ENCODE results near the gene LYPLAL1. TPM values are rescaled to one million over a fixed set of nuclear protein-coding genes. Genes with fewer than 3 reads are reported as not detected.

LYPLAL1 gene
- total and polyA plus RNA-seq, 2 of the 8 experiments (the other 6 are each of a cell fraction or from before 2014, with no cell fraction given) = 6.3 to 23.8 TPM

DNA sequence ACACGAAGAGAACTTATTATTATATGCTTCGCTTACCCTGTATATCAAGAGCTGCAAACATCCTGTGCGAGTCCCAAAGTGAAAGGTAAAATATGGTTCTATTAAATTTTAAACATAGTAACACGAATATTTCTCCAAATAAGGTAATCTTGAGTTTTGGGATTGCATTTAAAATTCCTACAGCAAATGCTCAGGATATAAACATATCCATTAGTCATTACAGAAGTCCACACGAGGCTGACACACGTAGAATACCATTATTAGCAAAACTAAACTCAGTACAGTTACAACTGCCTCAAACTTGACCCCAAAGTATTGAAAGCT, 282 bp upstream of the LYPLAL1 start:
- Histone ChIP-seq H3K23me2 (ENCODE audit: low read depth, low read length) (peaks cover 3% of the 10 kb centered on the region; the same call in 1 of the 2 replicates), H4K5ac (ENCODE audit: insufficient read length, low read depth, low read length) (peak overlapping the region; percentile 37), H3K56ac (replicated peaks; ENCODE audit: insufficient read length, low read depth, low read length) (no peak overlapping the region), H3K79me2 (ENCODE audit: control insufficient read depth in 1 of 2, insufficient read depth in 2 of 2, low read length in 2 of 2) (peaks cover 0 to 15% of the 10 kb centered on the region in 2 experiments; a peak in 1 of 4 replicates), H3K27me3 (replicated peaks in 1 of 4; ENCODE audit: control insufficient read depth in 3 of 4, extremely low read depth in 1 of 4, insufficient read depth in 3 of 4, low read length in 3 of 4) (no peaks in the 10 kb centered on the region), H3K23ac (ENCODE audit: insufficient read length) (no peak overlapping the region), H3K4me3 (ENCODE audit: extremely low read depth in 1 of 4, insufficient read depth in 2 of 4, low read depth in 3 of 4, low read length in 4 of 4) (peak overlapping the region; percentile 80 to 89 (median 85); a peak in 6 of 8 replicates), H2BK12ac (ENCODE audit: low read depth, low read length) (no peak overlapping the region), H3K4ac (replicated peaks; ENCODE audit: insufficient read length, low read depth, low read length) (no peak overlapping the region), H2BK5ac (ENCODE audit: low read depth, low read length) (no peak overlapping the region), H3K36me3 (ENCODE audit: control insufficient read depth in 2 of 4, insufficient read depth in 4 of 4, low read length in 3 of 4) (no peaks in the 10 kb centered on the region; a peak in 1 of 8 replicates), H3K4me2 (ENCODE audit: insufficient read depth in 1 of 2, low read depth in 2 of 2, low read length in 2 of 2) (peak overlapping the region; percentile 87 to 89; a peak in 2 of 4 replicates), H3K79me1 (ENCODE audit: low read depth, low read length) (no peaks in the 10 kb centered on the region), H3K14ac (ENCODE audit: insufficient read length) (no peak overlapping the region), H3K9me3 (ENCODE audit: insufficient read depth in 2 of 2, low read depth in 1 of 2, low read length in 1 of 2) (no peaks in the 10 kb centered on the region), H4K8ac (ENCODE audit: extremely low read depth, insufficient read depth, low read length) (peak overlapping the region; percentile 87; the same call in 1 of the 2 replicates), H3K18ac (ENCODE audit: extremely low read depth, low read length) (no peak overlapping the region), H2BK15ac (ENCODE audit: low read length) (no peak overlapping the region), H3K9ac (replicated peaks in 1 of 4; ENCODE audit: extremely low read depth in 1 of 4, low read depth in 3 of 4, low read length in 3 of 4) (peak overlapping the region in 1 of 4 experiments; percentile 77; a peak in 1 of 7 replicates), H2BK20ac (ENCODE audit: low read length) (no peak overlapping the region), H2AFZ (ENCODE audit: low read length) (peak overlapping the region; percentile 95; the same call in 1 of the 2 replicates), H3K27ac (ENCODE audit: low read depth, low read length) (no peak overlapping the region), H4K91ac (replicated peaks; ENCODE audit: insufficient read length, low read length) (no peak overlapping the region), H2AK5ac (ENCODE audit: low read depth, low read length) (no peak overlapping the region), H3K4me1 (replicated peaks in 1 of 4; ENCODE audit: control insufficient read depth in 3 of 4, insufficient read depth in 4 of 4, low read length in 3 of 4) (peaks cover 0 to 4% (median 2%) of the 10 kb centered on the region in 4 experiments; a peak in 4 of 7 replicates), H2BK120ac (replicated peaks; ENCODE audit: low read depth, low read length) (no peak overlapping the region), H4K20me1 (replicated peaks in 1 of 2; ENCODE audit: control insufficient read depth in 1 of 2, insufficient read depth in 2 of 2, low read length in 2 of 2) (no peaks in the 10 kb centered on the region)
- FAIRE-seq (no peak), DNase-seq (ENCODE audit: low read depth in 1 of 2, low spot score in 2 of 2) (no peak)
- TF ChIP-seq RAD21 (IDR thresholded peaks at IDR 0.05 in 1 of 2, conservative IDR thresholded peaks at IDR 0.05 in 1 of 2; ENCODE audit: low read depth in 2 of 2, low read length in 2 of 2) (no peak), SP4 (IDR thresholded peaks at IDR 0.05; ENCODE audit: low read length) (no peak), EP300 (IDR thresholded peaks at IDR 0.05; ENCODE audit: borderline replicate concordance in 1 of 2, low read depth in 2 of 2, low read length in 2 of 2) (no peak), TBP (IDR thresholded peaks at IDR 0.05; ENCODE audit: low read depth, low read length) (no peak), SP1 (IDR thresholded peaks at IDR 0.05; ENCODE audit: low read depth, low read length) (no peak)
- CTCF ChIA-PET (ENCODE audit: partially characterized antibody) = no interaction called here
- POLR2A ChIA-PET (ENCODE audit: partially characterized antibody) = interaction anchor here (0.6 to 1.6 kb wide), 4 partner anchors 9 to 27 kb away, joined by 3 to 6 read pairs (median 3); no protein-coding TSS in a partner anchor
- WGBS, 2 experiments (ENCODE audit: extremely low coverage in 1 of 2, insufficient coverage in 1 of 2, insufficient read length in 1 of 2, insufficient replicate concordance in 2 of 2, low coverage in 1 of 2, low lambda C conversion rate in 2 of 2, missing lambda C conversion rate in 1 of 2) = 53% methylated on average over 6 of the region's 6 CpGs; no CpG with 5 or more reads in 1 of the 2 experiments

Data from H1 (cell line).